Epidermal melanocyte (primary cell): Measurements from ENCODE around the gene THUMPD3.

Experiments
- DNase-seq: peaks from one replicate; pipeline ENCODE4 v3.0.0; 2011; ENCODE audit warnings: low spot score; ENCODE audit not compliant: insufficient read length

The THUMPD3 gene

DNA sequence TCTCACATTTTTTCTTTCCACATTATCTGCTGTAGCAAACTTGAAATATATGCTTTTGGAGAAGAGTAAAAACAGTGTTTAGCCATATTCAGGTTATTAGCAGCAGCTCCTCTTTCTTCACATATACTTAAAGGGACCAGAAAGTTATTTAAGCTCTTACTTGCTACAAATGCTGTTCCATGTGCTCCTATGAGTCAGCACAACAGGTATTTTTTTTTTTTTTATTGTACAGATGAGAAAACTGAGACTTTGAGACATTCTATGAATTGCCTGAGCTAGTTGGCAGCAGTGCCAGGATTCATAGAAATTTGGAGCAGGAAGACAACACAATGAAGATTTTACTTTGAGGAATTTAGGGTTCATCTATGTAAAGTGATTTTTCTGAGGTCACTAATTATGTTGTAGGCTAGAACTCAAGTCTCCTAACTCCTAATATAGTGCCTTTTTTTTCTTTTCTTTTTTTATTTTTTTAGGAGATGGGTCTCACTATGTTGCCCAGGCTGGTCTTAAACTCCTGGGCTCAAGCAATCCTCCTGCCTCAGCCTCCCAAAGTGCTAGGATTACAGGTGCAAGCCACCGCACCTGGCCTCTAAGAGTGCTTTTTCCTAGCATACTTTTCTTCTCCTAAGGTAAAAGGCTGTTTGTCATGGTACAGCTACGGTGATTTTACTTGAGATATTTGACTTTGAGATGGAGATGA lies 58.1 kb downstream of the THUMPD3 start:
- no peak for DNase-seq

GRCh38 chr3:9422712-9423424 lies 60.0 kb downstream of the THUMPD3 start:
- DNase-seq: peak; percentile 78

- no peak for DNase-seq
Measured at GRCh38 chr3:9428411-9428810, 65.6 kb downstream of the THUMPD3 start.

- DNase-seq: no peak
Measured at GRCh38 chr3:9430733-9431132, 67.9 kb downstream of the THUMPD3 start.

DNA sequence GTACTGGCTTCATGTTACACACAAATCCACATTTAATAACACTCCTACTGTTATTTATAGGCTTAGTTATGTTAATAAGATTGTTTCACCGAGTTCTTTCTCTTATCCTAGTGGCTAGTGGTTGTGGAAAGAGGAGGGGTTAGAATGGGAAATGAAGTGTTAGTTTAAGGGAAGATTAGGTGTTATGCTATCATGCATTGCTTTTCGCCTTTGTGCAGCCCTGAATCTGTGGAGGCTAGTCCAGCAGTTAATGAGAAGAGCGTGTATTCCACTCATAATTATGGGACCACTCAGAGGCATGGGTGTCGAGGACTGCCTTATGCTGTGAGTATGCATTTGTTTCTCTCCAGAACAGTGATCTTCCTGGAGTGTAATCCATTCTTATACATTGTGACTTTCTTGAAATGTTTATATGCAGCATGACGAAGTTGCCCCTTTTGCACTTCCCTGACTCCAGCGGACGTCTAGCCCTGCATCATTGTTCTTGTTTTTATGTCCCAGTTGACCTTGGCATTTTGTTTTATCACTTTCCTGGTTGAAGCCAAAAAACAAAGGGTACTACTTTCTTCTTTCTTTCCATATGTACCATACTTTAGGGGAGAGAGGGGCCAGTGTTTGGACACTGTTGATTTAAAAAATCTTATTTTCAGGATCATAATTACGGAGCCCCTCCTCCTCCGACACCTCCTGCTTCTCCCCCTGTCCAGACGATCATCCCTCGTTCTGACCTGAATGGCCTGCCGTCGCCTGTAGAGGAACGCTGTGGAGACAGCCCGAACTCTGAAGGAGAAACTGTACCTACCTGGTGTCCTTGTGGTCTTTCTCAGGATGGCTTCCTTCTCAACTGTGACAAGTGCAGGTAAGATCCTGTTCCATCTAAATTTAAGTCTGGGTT lies 71.0 kb downstream of the THUMPD3 start:
- no peak for DNase-seq

GRCh38 chr3:9435316-9435715 lies 72.5 kb downstream of the THUMPD3 start:
- DNase-seq: no peak
